Measurements from ENCODE around the gene ATF6. TPM values are rescaled to one million over a fixed set of nuclear protein-coding genes. Genes with fewer than 3 reads are reported as not detected.

The ATF6 gene
- total and polyA plus RNA-seq, 2 of the 8 experiments (the other 6 are each of a cell fraction or from before 2014, with no cell fraction given), result 4.6 to 10.0 TPM

DNA sequence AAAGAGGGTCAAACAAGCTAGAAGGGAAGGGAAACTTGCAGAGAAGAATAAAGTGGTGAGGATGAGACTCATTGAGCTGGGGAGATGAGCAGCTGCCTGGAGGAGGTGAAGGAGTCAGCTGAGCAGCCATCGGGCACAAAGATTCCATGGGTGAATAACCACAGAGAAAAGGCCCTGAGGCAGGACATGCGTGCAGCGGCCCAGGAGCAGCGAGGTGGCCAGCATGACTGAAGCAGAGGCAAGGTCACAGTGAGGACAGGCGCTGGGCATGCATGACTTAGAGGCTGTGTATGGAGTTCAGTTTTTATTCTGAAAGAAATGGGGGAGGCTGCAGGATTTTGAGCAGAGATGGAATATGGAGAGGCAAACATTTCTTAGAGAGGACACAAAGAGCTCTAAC, 232.7 kb downstream of the ATF6 start:
- no peak for FAIRE-seq
- TF ChIP-seq NANOG (IDR thresholded peaks at IDR 0.05; ENCODE audit: insufficient read depth, low read depth, low read length, poor library complexity, severe bottlenecking) (no peak), SP2 (IDR thresholded peaks at IDR 0.05; ENCODE audit: low read length) (no peak)

More for the DNA sequence above, 232.7 kb downstream of the ATF6 start:
- Histone ChIP-seq H3K4ac (replicated peaks; ENCODE audit: insufficient read length, low read depth, low read length) (no peak overlapping the region), H3K9me3 (ENCODE audit: insufficient read depth in 2 of 2, low read depth in 1 of 2, low read length in 1 of 2) (no peaks in the 10 kb centered on the region), H3K4me2 (ENCODE audit: insufficient read depth in 1 of 2, low read depth in 2 of 2, low read length in 2 of 2) (no peak overlapping the region), H3K36me3 (ENCODE audit: control insufficient read depth in 2 of 4, insufficient read depth in 4 of 4, low read length in 3 of 4) (no peaks in the 10 kb centered on the region; a peak in 2 of 8 replicates), H3K79me1 (ENCODE audit: low read depth, low read length) (no peaks in the 10 kb centered on the region), H4K91ac (replicated peaks; ENCODE audit: insufficient read length, low read length) (no peak overlapping the region), H3K9ac (replicated peaks in 1 of 4; ENCODE audit: extremely low read depth in 1 of 4, low read depth in 3 of 4, low read length in 3 of 4) (no peak overlapping the region), H3K4me3 (ENCODE audit: extremely low read depth in 1 of 4, insufficient read depth in 2 of 4, low read depth in 3 of 4, low read length in 4 of 4) (no peak overlapping the region), H2BK15ac (ENCODE audit: low read length) (no peak overlapping the region), H3K27ac (ENCODE audit: low read depth, low read length) (no peak overlapping the region), H3K23ac (ENCODE audit: insufficient read length) (no peak overlapping the region), H2BK5ac (ENCODE audit: low read depth, low read length) (no peak overlapping the region), H4K20me1 (replicated peaks in 1 of 2; ENCODE audit: control insufficient read depth in 1 of 2, insufficient read depth in 2 of 2, low read length in 2 of 2) (no peaks in the 10 kb centered on the region), H3K56ac (replicated peaks; ENCODE audit: insufficient read length, low read depth, low read length) (no peak overlapping the region), H2BK12ac (ENCODE audit: low read depth, low read length) (no peak overlapping the region), H3K79me2 (ENCODE audit: control insufficient read depth in 1 of 2, insufficient read depth in 2 of 2, low read length in 2 of 2) (no peaks in the 10 kb centered on the region), H2AK5ac (ENCODE audit: low read depth, low read length) (no peak overlapping the region), H2BK20ac (ENCODE audit: low read length) (no peak overlapping the region), H4K5ac (ENCODE audit: insufficient read length, low read depth, low read length) (no peak overlapping the region), H3K27me3 (replicated peaks in 1 of 4; ENCODE audit: control insufficient read depth in 3 of 4, extremely low read depth in 1 of 4, insufficient read depth in 3 of 4, low read length in 3 of 4) (no peaks in the 10 kb centered on the region), H4K8ac (ENCODE audit: extremely low read depth, insufficient read depth, low read length) (no peak overlapping the region), H3K14ac (ENCODE audit: insufficient read length) (no peak overlapping the region), H2AFZ (ENCODE audit: low read length) (no peak overlapping the region), H3K23me2 (ENCODE audit: low read depth, low read length) (no peaks in the 10 kb centered on the region), H3K4me1 (replicated peaks in 1 of 4; ENCODE audit: control insufficient read depth in 3 of 4, insufficient read depth in 4 of 4, low read length in 3 of 4) (no peaks in the 10 kb centered on the region), H3K18ac (ENCODE audit: extremely low read depth, low read length) (no peak overlapping the region), H2BK120ac (replicated peaks; ENCODE audit: low read depth, low read length) (no peak overlapping the region)
- DNase-seq (ENCODE audit: low read depth in 1 of 2, low spot score in 2 of 2), result no peak
- WGBS, 2 experiments (ENCODE audit: extremely low coverage in 1 of 2, insufficient coverage in 1 of 2, insufficient read length in 1 of 2, insufficient replicate concordance in 2 of 2, low coverage in 1 of 2, low lambda C conversion rate in 2 of 2, missing lambda C conversion rate in 1 of 2), result 81% methylated on average over 5 of the region's 5 CpGs; no CpG with 5 or more reads in 1 of the 2 experiments
- POLR2A ChIA-PET (ENCODE audit: partially characterized antibody), result no interaction called here
- CTCF ChIA-PET (ENCODE audit: partially characterized antibody), result interaction anchor here (1.0 kb wide), 2 partner anchors 38 to 206 kb away, joined by 3 to 5 read pairs; no protein-coding TSS in a partner anchor

Data from H1 (cell line).